Endothelial cell of coronary artery (primary cell): ENCODE measurements around the gene VGLL1. TPM values are rescaled to one million over a fixed set of nuclear protein-coding genes. Genes with fewer than 3 reads are reported as not detected.

Source experiments
- total RNA-seq: library from RNA; depleted of rRNA; stranded (reverse); fragments of >200 nt; gene quantifications from 2 replicates; pipeline ENCODE4 v1.2.3, GENCODE V29; 2014

Gene VGLL1
- not detected in 2 replicates for total RNA-seq

DNA sequence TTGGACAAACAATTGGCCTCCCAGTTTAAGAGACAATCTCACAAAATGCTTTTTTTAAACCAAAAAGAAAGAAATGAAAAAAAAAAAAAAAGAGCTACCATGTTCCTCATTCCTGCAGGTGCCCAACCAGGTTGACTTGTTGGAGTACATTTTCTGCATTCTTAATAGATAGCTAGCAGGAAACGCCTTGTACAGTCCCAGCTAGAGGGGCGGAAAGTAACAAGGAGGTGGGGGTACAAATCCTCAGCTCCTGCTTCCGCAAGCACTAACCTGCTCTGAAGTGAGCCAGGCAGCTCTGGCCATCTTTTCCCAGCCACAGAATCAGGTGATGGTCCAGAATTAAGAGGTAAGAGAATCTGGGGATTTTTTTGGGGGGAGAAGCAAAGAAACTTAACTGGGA, at the start of gene VGLL1:
VGLL1 (plus strand) TSS at position 265 of the 400 bp plus-strand sequence. CDS start 3,806 bp downstream, outside the sequence.

DNA sequence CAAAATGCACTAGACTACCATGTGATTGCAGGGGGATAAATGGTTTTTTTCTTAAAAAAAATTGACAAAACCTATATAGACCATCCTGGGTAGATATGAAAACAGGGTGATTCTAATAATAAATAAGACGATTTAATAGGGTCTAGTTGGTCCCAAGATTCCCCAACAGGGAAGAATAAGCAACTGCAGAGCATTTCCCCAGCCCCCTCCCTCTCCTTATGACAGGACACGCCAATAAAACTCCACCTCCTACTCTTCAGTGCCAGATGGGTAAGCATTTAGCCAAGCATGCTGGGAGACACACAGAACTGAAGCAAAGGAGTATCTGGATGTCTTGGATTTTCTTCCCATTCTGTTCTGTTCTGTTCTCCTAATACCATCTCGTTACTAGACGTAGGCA, 44.4 kb upstream of the VGLL1 start, which contains the start of gene BRS3:
BRS3 (plus strand) TSS at position 301 of the 400 bp plus-strand sequence. CDS start 168 bp downstream, outside the sequence.

DNA sequence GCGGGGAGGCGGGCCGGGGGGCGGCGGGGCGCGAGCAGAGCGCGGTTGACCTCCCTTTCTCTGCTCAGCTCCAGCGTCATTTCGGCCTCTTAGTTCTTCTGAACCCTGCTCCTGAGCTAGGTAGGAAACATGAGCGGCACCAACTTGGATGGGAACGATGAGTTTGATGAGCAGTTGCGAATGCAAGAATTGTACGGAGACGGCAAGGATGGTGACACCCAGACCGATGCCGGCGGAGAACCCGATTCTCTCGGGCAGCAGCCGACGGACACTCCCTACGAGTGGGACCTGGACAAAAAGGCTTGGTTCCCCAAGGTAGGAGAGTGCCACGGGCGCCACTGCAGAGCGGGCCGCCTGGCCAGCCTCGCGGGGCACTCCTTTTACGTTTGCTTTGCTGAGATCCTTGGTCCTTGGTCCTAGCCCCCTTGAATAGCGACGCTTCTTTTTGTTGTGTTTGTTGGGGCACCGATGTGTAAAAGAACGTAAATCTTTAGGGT, 34.4 kb upstream of the VGLL1 start, which contains the start of gene HTATSF1:
HTATSF1 (plus strand) TSS at position 37 of the 497 bp plus-strand sequence; CDS start at position 130, 93 bp downstream.

Other genes with a start within 250 kb of the VGLL1 start
- gene ADGRG4, start 231.3 kb upstream of the VGLL1 start, total RNA-seq, result under 0.01 TPM in 1 of 2 replicates, not detected in the other
- not detected in 2 replicates for gene BRS3, start 44.3 kb upstream of the VGLL1 start, total RNA-seq
- 25.5 and 30.2 TPM in 2 replicates for gene HTATSF1, start 34.6 kb upstream of the VGLL1 start, total RNA-seq
- gene CD40LG, start 115.9 kb downstream of the VGLL1 start, total RNA-seq, result not detected in 2 replicates
- gene ARHGEF6, start 248.7 kb downstream of the VGLL1 start, total RNA-seq, result 3.6 and 4.8 TPM in 2 replicates